OCI-LY3 (cell line): ENCODE measurements around the gene S1PR1.
"Not testable (repeated sequence)": the region's sequence is repeated elsewhere in the genome, so short reads cannot be mapped to it uniquely, and the experiment has no call there.

Experiments
- H2AFZ ChIP-seq: fragments of 200-600, 300-600 bp; shearing (Covaris generic); 2 replicates; pipeline ENCODE4 v1.6.0; 2014; ENCODE audit warnings: antibody characterized with exemption, low read depth, low read length
- H3K27ac ChIP-seq: fragments of 200-600, 300-600 bp; sonication (generic); 2 replicates; pipeline ENCODE4 v1.5.1; 2014; ENCODE audit warnings: mild to moderate bottlenecking, low read length, moderate library complexity, mixed read lengths
- H3K27me3 ChIP-seq: fragments of 200-600, 300-600 bp; sonication (generic); 2 replicates; pipeline ENCODE4 v1.6.1; 2014; ENCODE audit warnings: low read depth, low read length, mixed read lengths
- H3K36me3 ChIP-seq: fragments of 200-600, 300-600 bp; sonication (generic); replicated peaks from 2 replicates; pipeline ENCODE3; 2014; ENCODE audit warnings: low read depth, low read length, mixed read lengths
- H3K4me1 ChIP-seq: fragments of 300-600, 200-600 bp; sonication (generic); 2 replicates; pipeline ENCODE4 v1.6.1; 2014; ENCODE audit warnings: low read length, mixed read lengths
- H3K4me2 ChIP-seq: fragments of 200-600, 300-600 bp; sonication (generic); 2 replicates; pipeline ENCODE4 v1.6.1; 2014; ENCODE audit warnings: low read length, mixed read lengths
- H3K4me3 ChIP-seq: fragments of 300-600, 200-600 bp; sonication (generic); 2 replicates; pipeline ENCODE4 v1.5.1; 2014; ENCODE audit warnings: antibody characterized with exemption, mild to moderate bottlenecking, low read length, moderate library complexity
- H3K79me2 ChIP-seq: fragments of 300-600, 200-600 bp; shearing (Covaris generic); 2 replicates; pipeline ENCODE4 v1.6.1; 2014; ENCODE audit warnings: mild to moderate bottlenecking, low read length, mixed read lengths
- H3K9ac ChIP-seq: fragments of 300-600, 200-600 bp; shearing (Covaris generic); 2 replicates; pipeline ENCODE4 v1.6.0; 2014; ENCODE audit warnings: mild to moderate bottlenecking, low read length, moderate library complexity
- H3K9me3 ChIP-seq: fragments of 200-600, 300-600 bp; shearing (Covaris generic); 2 replicates; pipeline ENCODE4 v1.6.1; 2014; ENCODE audit warnings: low read length, mixed read lengths; ENCODE audit not compliant: insufficient read depth
- H4K20me1 ChIP-seq: fragments of 200-600, 300-600 bp; sonication (generic); 2 replicates; pipeline ENCODE4 v1.6.1; 2016; ENCODE audit warnings: low read length, mixed read lengths; ENCODE audit not compliant: insufficient read depth
- CTCF ChIP-seq: fragments of 200-600, 300-600 bp; sonication (generic); IDR thresholded peaks from 2 replicates; pipeline ENCODE4 v1.5.1; 2014; ENCODE audit warnings: antibody characterized with exemption, low read length, low read depth
- EZH2phosphoT487 ChIP-seq: fragments of 200-600 bp; shearing (Covaris generic); IDR thresholded peaks from 2 replicates; pipeline ENCODE4 v1.6.1; 2018; ENCODE audit warnings: antibody characterized with exemption, mixed run types, low read depth

Gene S1PR1

DNA sequence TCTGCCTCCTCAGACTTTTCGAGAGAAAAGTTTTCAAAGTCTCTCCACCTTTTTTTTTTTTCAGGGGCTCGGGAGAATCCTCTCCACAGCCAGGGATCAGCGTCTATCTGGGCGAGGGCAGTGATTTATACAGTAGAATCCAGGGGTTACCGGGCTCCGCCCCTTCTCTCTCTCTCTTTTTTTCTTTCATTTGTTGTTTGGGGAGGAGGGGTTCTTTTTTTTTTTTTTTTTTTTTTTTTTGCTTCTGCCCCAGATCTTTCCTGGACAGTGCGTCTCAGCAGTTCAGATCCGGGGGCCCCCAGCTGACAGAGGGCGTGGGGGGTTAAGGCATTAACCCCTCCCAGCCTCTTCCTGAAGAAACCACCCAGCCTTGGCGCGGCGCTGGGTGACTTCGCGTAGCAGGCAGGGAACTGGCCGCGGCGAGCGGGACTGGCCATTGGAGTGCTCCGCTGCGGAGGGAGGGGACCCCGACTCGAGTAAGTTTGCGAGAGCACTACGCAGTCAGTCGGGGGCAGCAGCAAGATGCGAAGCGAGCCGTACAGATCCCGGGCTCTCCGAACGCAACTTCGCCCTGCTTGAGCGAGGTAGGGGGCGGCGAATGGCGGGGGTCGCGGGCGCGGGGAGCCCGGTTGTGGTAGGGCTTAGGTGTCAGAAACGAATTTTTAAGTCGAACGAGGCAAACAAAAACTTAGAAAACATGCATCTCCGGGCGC, at the start of gene S1PR1:
S1PR1 (plus strand) TSS at position 504 of the 713 bp plus-strand sequence. CDS start 1,966 bp downstream, outside the sequence.
- Histone ChIP-seq H3K9me3 (no peaks in the 10 kb centered on the region), H3K4me1 (peaks cover 35% of the 10 kb centered on the region), H2AFZ (peak within 1 kb of the TSS; percentile 69), H3K79me2 (no peaks in the 10 kb centered on the region), H3K27ac (no peak within 1 kb of the TSS), H3K36me3 (no peaks in the 10 kb centered on the region), H3K9ac (peak within 1 kb of the TSS; percentile 48), H4K20me1 (0 out of 2 replicates have a peak, but pooled peaks cover 6% of the 10 kb centered on the region), H3K27me3 (peaks cover 54% of the 10 kb centered on the region), H3K4me3 (peak within 1 kb of the TSS; percentile 75), H3K4me2 (peak within 1 kb of the TSS; percentile 91)
- no peak for TF ChIP-seq EZH2phosphoT487
- no peak for TF ChIP-seq CTCF

DNA sequence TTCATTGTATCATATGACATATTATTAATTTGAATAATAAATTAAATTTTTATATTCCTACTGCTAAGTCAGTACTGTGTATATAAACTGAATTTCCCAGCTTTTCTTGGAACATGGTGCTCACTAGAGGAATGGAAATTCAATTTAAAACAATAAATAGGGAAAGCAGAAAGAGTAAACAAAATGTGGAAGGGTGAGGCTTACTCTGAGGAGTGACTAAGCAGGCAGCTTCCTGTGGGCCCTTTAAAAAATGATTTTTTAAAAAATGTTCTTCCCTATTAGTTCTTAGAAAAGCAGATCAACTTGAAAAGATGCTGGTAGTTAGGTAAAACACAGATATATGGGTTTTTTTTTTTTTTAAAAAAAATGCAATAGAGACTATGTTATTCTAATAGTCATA, 49.5 kb upstream of the S1PR1 start:
- Histone ChIP-seq H3K4me3 (no peak overlapping the region), H3K36me3 (no peaks in the 10 kb centered on the region), H3K4me2 (no peak overlapping the region), H2AFZ (no peak overlapping the region), H3K27me3 (0 out of 2 replicates have a peak, but pooled peaks cover 4% of the 10 kb centered on the region), H3K79me2 (no peaks in the 10 kb centered on the region), H3K9ac (no peak overlapping the region), H3K4me1 (peaks cover 16% of the 10 kb centered on the region), H4K20me1 (no peaks in the 10 kb centered on the region), H3K9me3 (no peaks in the 10 kb centered on the region), H3K27ac (no peak overlapping the region)
- TF ChIP-seq CTCF (no peak), EZH2phosphoT487 (no peak)

- Histone ChIP-seq H3K79me2 (no peaks in the 10 kb centered on the region), H3K4me2 (no peak overlapping the region), H3K9ac (no peak overlapping the region), H3K27ac (no peak overlapping the region), H3K4me3 (no peak overlapping the region), H3K9me3 (no peaks in the 10 kb centered on the region), H2AFZ (no peak overlapping the region), H3K27me3 (0 out of 2 replicates have a peak, but pooled peaks cover 4% of the 10 kb centered on the region), H4K20me1 (no peaks in the 10 kb centered on the region), H3K4me1 (peaks cover 16% of the 10 kb centered on the region), H3K36me3 (no peaks in the 10 kb centered on the region)
- TF ChIP-seq CTCF: no peak
- no peak for TF ChIP-seq EZH2phosphoT487
Observed at GRCh38 chr1:101188331-101188730, 48.5 kb upstream of the S1PR1 start.

GRCh38 chr1:101188968-101189367, 47.9 kb upstream of the S1PR1 start:
- H2AFZ ChIP-seq, H3K9me3 ChIP-seq, H3K27me3 ChIP-seq, H3K4me2 ChIP-seq, H3K79me2 ChIP-seq, H4K20me1 ChIP-seq, H3K4me3 ChIP-seq, H3K27ac ChIP-seq, H3K36me3 ChIP-seq, H3K9ac ChIP-seq: not testable (repeated sequence)
- peaks cover 16% of the 10 kb centered on the region for H3K4me1 ChIP-seq
